C4-2B (cell line): ENCODE results near the gene BIN1.

Experiments
- CTCF ChIP-seq: fragments of 450-650 bp; conservative IDR thresholded peaks from 2 replicates; pipeline ENCODE4 v1.5.1; 2017; ENCODE audit warnings: mild to moderate bottlenecking
- ZFX ChIP-seq: fragments of 450-650 bp; IDR thresholded peaks from 2 replicates; pipeline ENCODE4 v1.6.1; 2017

- TF ChIP-seq CTCF (no peak), ZFX (no peak)
Measured at GRCh38 chr2:127029350-127030051, 77.5 kb downstream of the BIN1 start.
